Thyroid gland (tissue), 4 donors: ENCODE data around the gene BRAT1.

Experiments used
- POLR2A ChIP-seq, 2 donors: fragments of 450-650 bp; IDR thresholded peaks; one replicate each; pipeline ENCODE4 v1.6.1; 2017; ENCODE audit warnings: antibody characterized with exemption in 2 of 2, mild to moderate bottlenecking in 2 of 2, moderate library complexity in 1 of 2
- TF ChIP-seq, protein P1 (sequence below), 6 experiments: fragments of 200-600 bp in 3 of 6; fragments of 450-650 bp in 3 of 6; sonication (generic) in 3 of 6; IDR thresholded peaks; one replicate each; pipeline ENCODE4 v1.5.1; 2016 to 2019; ENCODE audit warnings: antibody characterized with exemption in 6 of 6, mild to moderate bottlenecking in 2 of 6, inconsistent platforms in 1 of 6, moderate library complexity in 1 of 6

DNA sequence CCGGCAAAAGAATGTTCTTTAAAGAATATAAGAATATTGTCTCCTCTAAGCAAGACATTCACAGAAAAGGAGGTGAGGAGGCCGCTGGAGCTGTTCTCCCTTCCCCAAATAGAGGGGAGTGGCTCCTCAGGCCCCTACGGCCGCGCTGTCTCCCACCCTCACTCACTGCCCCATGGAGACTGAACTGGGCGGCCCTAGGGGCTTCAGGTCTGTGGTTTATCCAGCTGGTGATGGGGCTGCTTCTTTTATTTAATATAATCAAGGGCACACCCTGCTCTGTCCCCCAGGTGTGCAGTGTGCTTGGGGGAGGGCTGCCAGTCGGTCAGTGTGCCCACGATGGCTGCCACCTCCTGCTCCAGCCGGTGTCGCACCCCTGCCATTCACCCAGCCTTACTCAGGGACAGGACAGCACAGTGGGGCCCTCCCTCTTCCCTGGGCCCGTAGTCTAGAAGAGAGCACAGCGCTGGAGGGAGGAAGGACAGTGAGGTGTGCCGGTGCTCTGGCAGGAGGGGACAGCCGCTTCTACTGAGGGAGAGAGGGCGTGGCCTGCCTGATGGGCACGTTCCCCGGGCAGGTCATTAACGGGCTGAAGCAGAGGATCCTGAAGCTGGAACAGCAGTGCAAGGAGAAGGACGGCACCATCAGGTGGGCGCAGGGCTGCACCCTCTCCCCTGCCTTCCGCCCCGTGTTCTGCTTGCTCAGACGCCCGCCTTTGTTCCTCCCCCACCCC is 26.8 kb upstream of the BRAT1 start:
- TF ChIP-seq, protein P1, sequence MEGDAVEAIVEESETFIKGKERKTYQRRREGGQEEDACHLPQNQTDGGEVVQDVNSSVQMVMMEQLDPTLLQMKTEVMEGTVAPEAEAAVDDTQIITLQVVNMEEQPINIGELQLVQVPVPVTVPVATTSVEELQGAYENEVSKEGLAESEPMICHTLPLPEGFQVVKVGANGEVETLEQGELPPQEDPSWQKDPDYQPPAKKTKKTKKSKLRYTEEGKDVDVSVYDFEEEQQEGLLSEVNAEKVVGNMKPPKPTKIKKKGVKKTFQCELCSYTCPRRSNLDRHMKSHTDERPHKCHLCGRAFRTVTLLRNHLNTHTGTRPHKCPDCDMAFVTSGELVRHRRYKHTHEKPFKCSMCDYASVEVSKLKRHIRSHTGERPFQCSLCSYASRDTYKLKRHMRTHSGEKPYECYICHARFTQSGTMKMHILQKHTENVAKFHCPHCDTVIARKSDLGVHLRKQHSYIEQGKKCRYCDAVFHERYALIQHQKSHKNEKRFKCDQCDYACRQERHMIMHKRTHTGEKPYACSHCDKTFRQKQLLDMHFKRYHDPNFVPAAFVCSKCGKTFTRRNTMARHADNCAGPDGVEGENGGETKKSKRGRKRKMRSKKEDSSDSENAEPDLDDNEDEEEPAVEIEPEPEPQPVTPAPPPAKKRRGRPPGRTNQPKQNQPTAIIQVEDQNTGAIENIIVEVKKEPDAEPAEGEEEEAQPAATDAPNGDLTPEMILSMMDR (IDR thresholded peaks at IDR 0.05) = no peak
- TF ChIP-seq POLR2A (IDR thresholded peaks at IDR 0.05) = no peak
